ENCODE results near the gene FGF19.

FGF19 gene

DNA sequence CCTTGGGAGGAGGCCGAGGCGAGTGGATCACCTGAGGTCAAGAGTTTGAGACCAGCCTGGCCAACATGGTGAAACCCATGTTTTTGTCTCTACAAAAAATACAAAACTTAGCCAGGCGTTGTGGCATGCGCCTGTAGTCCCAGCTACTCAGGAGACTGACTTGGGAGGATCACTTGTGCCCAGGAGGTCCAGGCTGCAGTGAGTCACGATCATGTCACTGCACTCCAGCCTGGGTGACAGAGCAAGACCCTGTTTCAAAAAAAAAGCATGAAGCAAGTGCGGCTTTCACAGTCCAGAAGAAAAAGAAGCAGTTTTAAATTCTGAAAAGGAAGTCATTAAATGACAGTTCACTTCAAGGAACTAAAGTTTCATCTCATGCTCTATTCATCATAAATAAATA lies 21.6 kb downstream of the FGF19 start:
- DNase-seq (ENCODE audit: low read depth in 1 of 2, low spot score in 1 of 2): no peak
- H3K27ac ChIP-seq (replicated peaks): no peak overlapping the region
- TF ChIP-seq SPI1 (IDR thresholded peaks at IDR 0.05; ENCODE audit: borderline replicate concordance, low read depth) (no peak), CTCF (IDR thresholded peaks at IDR 0.05; ENCODE audit: insufficient read depth, low read length) (no peak), GABPA (IDR thresholded peaks at IDR 0.05; ENCODE audit: low read depth) (no peak), POLR2AphosphoS5 (IDR thresholded peaks at IDR 0.05; ENCODE audit: low read depth) (no peak)
- TF ChIP-seq, protein P1, sequence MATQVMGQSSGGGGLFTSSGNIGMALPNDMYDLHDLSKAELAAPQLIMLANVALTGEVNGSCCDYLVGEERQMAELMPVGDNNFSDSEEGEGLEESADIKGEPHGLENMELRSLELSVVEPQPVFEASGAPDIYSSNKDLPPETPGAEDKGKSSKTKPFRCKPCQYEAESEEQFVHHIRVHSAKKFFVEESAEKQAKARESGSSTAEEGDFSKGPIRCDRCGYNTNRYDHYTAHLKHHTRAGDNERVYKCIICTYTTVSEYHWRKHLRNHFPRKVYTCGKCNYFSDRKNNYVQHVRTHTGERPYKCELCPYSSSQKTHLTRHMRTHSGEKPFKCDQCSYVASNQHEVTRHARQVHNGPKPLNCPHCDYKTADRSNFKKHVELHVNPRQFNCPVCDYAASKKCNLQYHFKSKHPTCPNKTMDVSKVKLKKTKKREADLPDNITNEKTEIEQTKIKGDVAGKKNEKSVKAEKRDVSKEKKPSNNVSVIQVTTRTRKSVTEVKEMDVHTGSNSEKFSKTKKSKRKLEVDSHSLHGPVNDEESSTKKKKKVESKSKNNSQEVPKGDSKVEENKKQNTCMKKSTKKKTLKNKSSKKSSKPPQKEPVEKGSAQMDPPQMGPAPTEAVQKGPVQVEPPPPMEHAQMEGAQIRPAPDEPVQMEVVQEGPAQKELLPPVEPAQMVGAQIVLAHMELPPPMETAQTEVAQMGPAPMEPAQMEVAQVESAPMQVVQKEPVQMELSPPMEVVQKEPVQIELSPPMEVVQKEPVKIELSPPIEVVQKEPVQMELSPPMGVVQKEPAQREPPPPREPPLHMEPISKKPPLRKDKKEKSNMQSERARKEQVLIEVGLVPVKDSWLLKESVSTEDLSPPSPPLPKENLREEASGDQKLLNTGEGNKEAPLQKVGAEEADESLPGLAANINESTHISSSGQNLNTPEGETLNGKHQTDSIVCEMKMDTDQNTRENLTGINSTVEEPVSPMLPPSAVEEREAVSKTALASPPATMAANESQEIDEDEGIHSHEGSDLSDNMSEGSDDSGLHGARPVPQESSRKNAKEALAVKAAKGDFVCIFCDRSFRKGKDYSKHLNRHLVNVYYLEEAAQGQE (IDR thresholded peaks at IDR 0.05; ENCODE audit: insufficient replicate concordance, low read depth): no peak

GRCh38 chr11:69680688-69681087 lies 23.1 kb downstream of the FGF19 start:
- no peak overlapping the region for H3K4me3 ChIP-seq (replicated peaks; ENCODE audit: insufficient read depth, low read length)
- H3K27me3 ChIP-seq (ENCODE audit: insufficient read depth, poor library complexity, severe bottlenecking): no peaks in the 10 kb centered on the region
- TF ChIP-seq SPI1 (IDR thresholded peaks at IDR 0.05; ENCODE audit: borderline replicate concordance, low read depth): no peak
- TF ChIP-seq, protein P1 (IDR thresholded peaks at IDR 0.05; ENCODE audit: insufficient replicate concordance, low read depth): no peak
- no peak for TF ChIP-seq GABPA (IDR thresholded peaks at IDR 0.05; ENCODE audit: low read depth)
- no peak for TF ChIP-seq CTCF (IDR thresholded peaks at IDR 0.05; ENCODE audit: insufficient read depth, low read length)
- no peak for TF ChIP-seq POLR2AphosphoS5 (IDR thresholded peaks at IDR 0.05; ENCODE audit: low read depth)
- H3K27ac ChIP-seq (replicated peaks): no peak overlapping the region
- no peak for DNase-seq (ENCODE audit: low read depth in 1 of 2, low spot score in 1 of 2)

More for the DNA sequence above, 21.6 kb downstream of the FGF19 start:
- no peaks in the 10 kb centered on the region for H3K27me3 ChIP-seq (ENCODE audit: insufficient read depth, poor library complexity, severe bottlenecking)
- no peak overlapping the region for H3K4me3 ChIP-seq (replicated peaks; ENCODE audit: insufficient read depth, low read length)

GRCh38 chr11:69677749-69678148 lies 26.1 kb downstream of the FGF19 start:
- TF ChIP-seq POLR2AphosphoS5 (IDR thresholded peaks at IDR 0.05; ENCODE audit: low read depth) (no peak), GABPA (IDR thresholded peaks at IDR 0.05; ENCODE audit: low read depth) (no peak), CTCF (IDR thresholded peaks at IDR 0.05; ENCODE audit: insufficient read depth, low read length) (no peak), SPI1 (IDR thresholded peaks at IDR 0.05; ENCODE audit: borderline replicate concordance, low read depth) (no peak)
- TF ChIP-seq, protein P1 (IDR thresholded peaks at IDR 0.05; ENCODE audit: insufficient replicate concordance, low read depth): no peak
- no peak for DNase-seq (ENCODE audit: low read depth in 1 of 2, low spot score in 1 of 2)
- H3K27ac ChIP-seq (replicated peaks): no peak overlapping the region
- no peaks in the 10 kb centered on the region for H3K27me3 ChIP-seq (ENCODE audit: insufficient read depth, poor library complexity, severe bottlenecking)
- H3K4me3 ChIP-seq (replicated peaks; ENCODE audit: insufficient read depth, low read length): no peak overlapping the region
